WTC11 (cell line): ENCODE data around the gene SHMT1. TPM values are rescaled to one million over a fixed set of nuclear protein-coding genes. Genes with fewer than 3 reads are reported as not detected.

Experiments
- ATAC-seq: fragments of 200-7000 bp; cut with Tn5 transposase; 2 replicates; pipeline ENCODE4 v1.10.0; 2021; ENCODE audit warnings: mild to moderate bottlenecking, moderate library complexity
- CTCF ChIA-PET: fragments of 300-600 bp; sonication (Branson Sonifier 250); formaldehyde crosslinking; loops from one replicate; lab custom pipeline; 2021; ENCODE audit warnings: antibody characterized with exemption; lab: Charles Lee
- POLR2A ChIA-PET: fragments of 350-600 bp; sonication (Branson Sonifier 250); formaldehyde crosslinking; loops from one replicate; lab custom pipeline; 2021; ENCODE audit warnings: antibody characterized with exemption; lab: Charles Lee
- DNase-seq: peaks from one replicate; pipeline ENCODE4 v3.0.0; 2021; ENCODE audit warnings: low spot score
- H3K27ac Mint-ChIP-seq: 2 replicates; pipeline ENCODE4 v1.8.0; 2021; ENCODE audit warnings: mixed read lengths
- H3K27me3 Mint-ChIP-seq: 2 replicates; pipeline ENCODE4 v1.8.0; 2021; ENCODE audit warnings: low read depth, mild to moderate bottlenecking, moderate library complexity, mixed read lengths
- H3K36me3 Mint-ChIP-seq: 2 replicates; pipeline ENCODE4 v1.8.0; 2021; ENCODE audit warnings: mixed read lengths
- H3K4me1 Mint-ChIP-seq: 2 replicates; pipeline ENCODE4 v1.8.0; 2022; ENCODE audit warnings: mixed read lengths
- H3K4me3 Mint-ChIP-seq: 2 replicates; pipeline ENCODE4 v1.8.0; 2021; ENCODE audit warnings: mild to moderate bottlenecking, moderate library complexity, mixed read lengths
- H3K9me3 Mint-ChIP-seq: 2 replicates; pipeline ENCODE4 v1.8.0; 2021; ENCODE audit warnings: mixed read lengths
- ATF1 ChIP-seq: sonication (generic); formaldehyde crosslinking; IDR thresholded peaks from 2 replicates; pipeline ENCODE4 v1.8.1; 2023; ENCODE audit warnings: mild to moderate bottlenecking, moderate library complexity, missing genetic modification reagents
- CREB1 ChIP-seq: sonication (generic); formaldehyde crosslinking; IDR thresholded peaks from 2 replicates; pipeline ENCODE4 v1.8.0; 2023; ENCODE audit warnings: mild to moderate bottlenecking, missing genetic modification reagents
- FOXP1 ChIP-seq: sonication (generic); formaldehyde crosslinking; IDR thresholded peaks from 2 replicates; pipeline ENCODE4 v1.8.0; 2022; ENCODE audit warnings: missing genetic modification reagents, mild to moderate bottlenecking, moderate library complexity, borderline replicate concordance
- JUN ChIP-seq: sonication (generic); formaldehyde crosslinking; IDR thresholded peaks from 2 replicates; pipeline ENCODE4 v1.8.0; 2023; ENCODE audit warnings: mild to moderate bottlenecking, missing genetic modification reagents
- KAT7 ChIP-seq: sonication (generic); formaldehyde crosslinking; IDR thresholded peaks from 2 replicates; pipeline ENCODE4 v1.8.1; 2023; ENCODE audit warnings: missing genetic modification reagents, mild to moderate bottlenecking, borderline replicate concordance
- MXD4 ChIP-seq: fragments of 250-450 bp; sonication (Bioruptor Pico); IDR thresholded peaks from 2 replicates; pipeline ENCODE4 v1.8.0; 2021; ENCODE audit warnings: mild to moderate bottlenecking, moderate library complexity, borderline replicate concordance
- NFATC4 ChIP-seq: fragments of 250-450 bp; sonication (Bioruptor Pico); IDR thresholded peaks from 2 replicates; pipeline ENCODE4 v1.9.0; 2021; ENCODE audit warnings: mild to moderate bottlenecking
- NFYB ChIP-seq: sonication (generic); formaldehyde crosslinking; conservative IDR thresholded peaks from 2 replicates; pipeline ENCODE4 v1.8.0; 2022; ENCODE audit warnings: low read depth, missing genetic modification reagents
- NR3C1 ChIP-seq: sonication (generic); formaldehyde crosslinking; conservative IDR thresholded peaks from 2 replicates; pipeline ENCODE4 v1.8.1; 2023; ENCODE audit warnings: low read depth, mild to moderate bottlenecking, missing genetic modification reagents
- SOX15 ChIP-seq: fragments of 250-450 bp; sonication (Bioruptor Pico); IDR thresholded peaks from 2 replicates; pipeline ENCODE4 v1.9.0; 2021; ENCODE audit warnings: mild to moderate bottlenecking
- TEAD1 ChIP-seq: sonication (generic); formaldehyde crosslinking; IDR thresholded peaks from 2 replicates; pipeline ENCODE4 v1.8.0; 2022; ENCODE audit warnings: mild to moderate bottlenecking, missing genetic modification reagents
- TEAD4 ChIP-seq: sonication (generic); formaldehyde crosslinking; IDR thresholded peaks from 2 replicates; pipeline ENCODE4 v1.8.0; 2022; ENCODE audit warnings: mild to moderate bottlenecking, missing genetic modification reagents
- ZNF396 ChIP-seq: fragments of 250-450 bp; sonication (Bioruptor Pico); IDR thresholded peaks from 2 replicates; pipeline ENCODE4 v1.8.0; 2021; ENCODE audit warnings: mild to moderate bottlenecking, moderate library complexity, borderline replicate concordance
- total RNA-seq: library from RNA; stranded (reverse); gene quantifications from 3 replicates; pipeline ENCODE4 v1.2.3, GENCODE V29; 2021
- TF ChIP-seq, protein P1 (sequence below): sonication (generic); formaldehyde crosslinking; conservative IDR thresholded peaks from 2 replicates; pipeline ENCODE4 v1.8.1; 2023; ENCODE audit warnings: mild to moderate bottlenecking, low read depth, missing genetic modification reagents, moderate library complexity
- TF ChIP-seq, protein P2 (sequence below): sonication (generic); formaldehyde crosslinking; IDR thresholded peaks from 2 replicates; pipeline ENCODE4 v1.8.0; 2022; ENCODE audit warnings: missing genetic modification reagents
- TF ChIP-seq, protein P3 (sequence below): sonication (generic); formaldehyde crosslinking; conservative IDR thresholded peaks from 2 replicates; pipeline ENCODE4 v1.8.1; 2022; ENCODE audit warnings: mild to moderate bottlenecking, missing genetic modification reagents
- TF ChIP-seq, protein P4 (sequence below): fragments of 250-450 bp; sonication (Bioruptor Pico); IDR thresholded peaks from 2 replicates; pipeline ENCODE4 v1.8.0; 2021; ENCODE audit warnings: mild to moderate bottlenecking

Gene SHMT1
- total RNA-seq, 1 experiment from 2014 or later: 49.2 TPM

DNA sequence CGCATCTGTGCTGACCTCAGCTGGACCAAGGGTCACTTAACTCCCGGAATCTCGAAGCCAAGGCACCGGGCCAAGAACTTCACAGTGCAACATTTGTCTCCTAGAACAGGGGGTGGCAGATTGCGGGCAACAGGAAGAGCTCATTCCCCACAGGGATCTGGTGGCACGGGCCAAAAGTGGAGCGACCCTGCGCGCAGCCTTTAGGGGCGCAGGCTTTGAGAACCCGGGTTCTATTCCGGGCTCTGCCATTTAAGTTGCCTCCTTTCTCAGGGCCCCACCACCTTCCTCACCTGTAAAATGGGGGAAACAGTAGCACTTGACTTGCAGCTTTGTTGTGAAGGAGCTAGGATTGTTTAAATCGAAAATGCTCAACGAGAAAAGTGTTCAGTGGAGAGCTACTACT is 651 bp downstream of the SHMT1 start:
- no peak for DNase-seq
- H3K4me1 Mint-ChIP-seq: peaks cover 12% of the 10 kb centered on the region
- ChIA-PET CTCF (interaction anchor here (0.6 to 1.3 kb wide), 7 partner anchors 16 to 145 kb away, joined by 3 to 5 read pairs (median 4); partner anchors contain the start of gene TOP3A), POLR2A (interaction anchor here (0.9 to 1.5 kb wide), 2 partner anchors 9 to 139 kb away, joined by 3 to 4 read pairs; no protein-coding TSS in a partner anchor)
- ATAC-seq: peak; percentile 2; the same call in 1 of the 2 replicates
- H3K27me3 Mint-ChIP-seq: no peaks in the 10 kb centered on the region
- peaks cover 8% of the 10 kb centered on the region; the same call in 1 of the 2 replicates for H3K36me3 Mint-ChIP-seq
- H3K4me3 Mint-ChIP-seq: peak overlapping the region; percentile 84
- peak overlapping the region; percentile 27; the same call in 1 of the 2 replicates for H3K27ac Mint-ChIP-seq
- no peaks in the 10 kb centered on the region for H3K9me3 Mint-ChIP-seq
- no peak for TF ChIP-seq NFYB (CRISPR knock-in tag)
- no peak for TF ChIP-seq JUN (CRISPR knock-in tag)
- no peak for TF ChIP-seq TEAD4 (CRISPR knock-in tag)
- TF ChIP-seq ATF1 (CRISPR knock-in tag): no peak
- TF ChIP-seq, protein P1, sequence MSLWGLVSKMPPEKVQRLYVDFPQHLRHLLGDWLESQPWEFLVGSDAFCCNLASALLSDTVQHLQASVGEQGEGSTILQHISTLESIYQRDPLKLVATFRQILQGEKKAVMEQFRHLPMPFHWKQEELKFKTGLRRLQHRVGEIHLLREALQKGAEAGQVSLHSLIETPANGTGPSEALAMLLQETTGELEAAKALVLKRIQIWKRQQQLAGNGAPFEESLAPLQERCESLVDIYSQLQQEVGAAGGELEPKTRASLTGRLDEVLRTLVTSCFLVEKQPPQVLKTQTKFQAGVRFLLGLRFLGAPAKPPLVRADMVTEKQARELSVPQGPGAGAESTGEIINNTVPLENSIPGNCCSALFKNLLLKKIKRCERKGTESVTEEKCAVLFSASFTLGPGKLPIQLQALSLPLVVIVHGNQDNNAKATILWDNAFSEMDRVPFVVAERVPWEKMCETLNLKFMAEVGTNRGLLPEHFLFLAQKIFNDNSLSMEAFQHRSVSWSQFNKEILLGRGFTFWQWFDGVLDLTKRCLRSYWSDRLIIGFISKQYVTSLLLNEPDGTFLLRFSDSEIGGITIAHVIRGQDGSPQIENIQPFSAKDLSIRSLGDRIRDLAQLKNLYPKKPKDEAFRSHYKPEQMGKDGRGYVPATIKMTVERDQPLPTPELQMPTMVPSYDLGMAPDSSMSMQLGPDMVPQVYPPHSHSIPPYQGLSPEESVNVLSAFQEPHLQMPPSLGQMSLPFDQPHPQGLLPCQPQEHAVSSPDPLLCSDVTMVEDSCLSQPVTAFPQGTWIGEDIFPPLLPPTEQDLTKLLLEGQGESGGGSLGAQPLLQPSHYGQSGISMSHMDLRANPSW (CRISPR knock-in tag): no peak
- TF ChIP-seq KAT7 (CRISPR knock-in tag): no peak
- TF ChIP-seq MXD4 (CRISPR knock-in tag): no peak
- TF ChIP-seq, protein P2, sequence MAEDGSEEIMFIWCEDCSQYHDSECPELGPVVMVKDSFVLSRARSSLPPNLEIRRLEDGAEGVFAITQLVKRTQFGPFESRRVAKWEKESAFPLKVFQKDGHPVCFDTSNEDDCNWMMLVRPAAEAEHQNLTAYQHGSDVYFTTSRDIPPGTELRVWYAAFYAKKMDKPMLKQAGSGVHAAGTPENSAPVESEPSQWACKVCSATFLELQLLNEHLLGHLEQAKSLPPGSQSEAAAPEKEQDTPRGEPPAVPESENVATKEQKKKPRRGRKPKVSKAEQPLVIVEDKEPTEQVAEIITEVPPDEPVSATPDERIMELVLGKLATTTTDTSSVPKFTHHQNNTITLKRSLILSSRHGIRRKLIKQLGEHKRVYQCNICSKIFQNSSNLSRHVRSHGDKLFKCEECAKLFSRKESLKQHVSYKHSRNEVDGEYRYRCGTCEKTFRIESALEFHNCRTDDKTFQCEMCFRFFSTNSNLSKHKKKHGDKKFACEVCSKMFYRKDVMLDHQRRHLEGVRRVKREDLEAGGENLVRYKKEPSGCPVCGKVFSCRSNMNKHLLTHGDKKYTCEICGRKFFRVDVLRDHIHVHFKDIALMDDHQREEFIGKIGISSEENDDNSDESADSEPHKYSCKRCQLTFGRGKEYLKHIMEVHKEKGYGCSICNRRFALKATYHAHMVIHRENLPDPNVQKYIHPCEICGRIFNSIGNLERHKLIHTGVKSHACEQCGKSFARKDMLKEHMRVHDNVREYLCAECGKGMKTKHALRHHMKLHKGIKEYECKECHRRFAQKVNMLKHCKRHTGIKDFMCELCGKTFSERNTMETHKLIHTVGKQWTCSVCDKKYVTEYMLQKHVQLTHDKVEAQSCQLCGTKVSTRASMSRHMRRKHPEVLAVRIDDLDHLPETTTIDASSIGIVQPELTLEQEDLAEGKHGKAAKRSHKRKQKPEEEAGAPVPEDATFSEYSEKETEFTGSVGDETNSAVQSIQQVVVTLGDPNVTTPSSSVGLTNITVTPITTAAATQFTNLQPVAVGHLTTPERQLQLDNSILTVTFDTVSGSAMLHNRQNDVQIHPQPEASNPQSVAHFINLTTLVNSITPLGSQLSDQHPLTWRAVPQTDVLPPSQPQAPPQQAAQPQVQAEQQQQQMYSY (CRISPR knock-in tag): no peak
- no peak for TF ChIP-seq FOXP1
- TF ChIP-seq TEAD1 (CRISPR knock-in tag): no peak
- TF ChIP-seq SOX15: no peak
- TF ChIP-seq NR3C1: no peak
- TF ChIP-seq, protein P3, sequence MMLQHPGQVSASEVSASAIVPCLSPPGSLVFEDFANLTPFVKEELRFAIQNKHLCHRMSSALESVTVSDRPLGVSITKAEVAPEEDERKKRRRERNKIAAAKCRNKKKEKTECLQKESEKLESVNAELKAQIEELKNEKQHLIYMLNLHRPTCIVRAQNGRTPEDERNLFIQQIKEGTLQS: no peak
- TF ChIP-seq CREB1 (CRISPR knock-in tag): no peak
- TF ChIP-seq, protein P4, sequence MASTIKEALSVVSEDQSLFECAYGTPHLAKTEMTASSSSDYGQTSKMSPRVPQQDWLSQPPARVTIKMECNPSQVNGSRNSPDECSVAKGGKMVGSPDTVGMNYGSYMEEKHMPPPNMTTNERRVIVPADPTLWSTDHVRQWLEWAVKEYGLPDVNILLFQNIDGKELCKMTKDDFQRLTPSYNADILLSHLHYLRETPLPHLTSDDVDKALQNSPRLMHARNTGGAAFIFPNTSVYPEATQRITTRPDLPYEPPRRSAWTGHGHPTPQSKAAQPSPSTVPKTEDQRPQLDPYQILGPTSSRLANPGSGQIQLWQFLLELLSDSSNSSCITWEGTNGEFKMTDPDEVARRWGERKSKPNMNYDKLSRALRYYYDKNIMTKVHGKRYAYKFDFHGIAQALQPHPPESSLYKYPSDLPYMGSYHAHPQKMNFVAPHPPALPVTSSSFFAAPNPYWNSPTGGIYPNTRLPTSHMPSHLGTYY (CRISPR knock-in tag): no peak
- no peak for TF ChIP-seq NFATC4 (CRISPR knock-in tag)
- TF ChIP-seq ZNF396 (CRISPR knock-in tag): no peak
